GM23338 (cell line): ENCODE measurements around the gene RNF225. TPM values are rescaled to one million over a fixed set of nuclear protein-coding genes. Genes with fewer than 3 reads are reported as not detected.
A peak's percentile ranks its signal among the peaks of the same experiment; 100 is the strongest.

Experiments
- CTCF ChIP-seq, 2 experiments: fragments of 200-600 bp in 1 of 2; sonication (generic) in 1 of 2; conservative IDR thresholded peaks; 2 replicates each; pipeline versions ENCODE4 v1.5.1 to v1.6.1; 2016 to 2017; ENCODE audit warnings: antibody characterized with exemption in 2 of 2, low read depth in 2 of 2, mild to moderate bottlenecking in 2 of 2, moderate library complexity in 1 of 2
- EZH2 ChIP-seq: fragments of 200-600 bp; sonication (generic); IDR thresholded peaks from one replicate; pipeline ENCODE4 v1.8.0; 2017; ENCODE audit warnings: antibody characterized with exemption, mild to moderate bottlenecking, low read depth; ENCODE audit not compliant: unreplicated experiment
- EZH2phosphoT487 ChIP-seq: fragments of 200-600 bp; sonication (generic); IDR thresholded peaks from one replicate; pipeline ENCODE4 v1.8.1; 2018; ENCODE audit warnings: antibody characterized with exemption; ENCODE audit not compliant: unreplicated experiment
- NANOG ChIP-seq: IDR thresholded peaks from 2 replicates; pipeline ENCODE4 v1.6.1; 2016; ENCODE audit warnings: antibody characterized with exemption, borderline replicate concordance
- ZNF114 ChIP-seq: fragments of 250-450 bp; sonication (Bioruptor Pico); IDR thresholded peaks from 2 replicates; pipeline ENCODE4 v1.5.0; 2020; ENCODE audit warnings: mild to moderate bottlenecking, moderate library complexity
- ZNF462 ChIP-seq: fragments of 250-450 bp; sonication (Bioruptor Pico); IDR thresholded peaks from 2 replicates; pipeline ENCODE4 v1.5.0; 2020; ENCODE audit warnings: mild to moderate bottlenecking, moderate library complexity
- polyA plus RNA-seq: library from polyadenylated mRNA; unstranded; fragments of >200 nt; fragmentation: Nextera tagmentation; extraction: Ambion mirVana; gene quantifications from 2 replicates; pipeline ENCODE4 v1.2.1, GENCODE V29; 2016
- total RNA-seq: library from RNA; depleted of rRNA; stranded (reverse); fragments of >200 nt; shearing (Covaris generic); gene quantifications from 2 replicates; pipeline ENCODE4 v1.2.3, GENCODE V29; 2014

Gene RNF225
- total and polyA plus RNA-seq, 2 experiments from 2014 or later = 0.87 TPM; not detected in 1

GRCh38 chr19:58408152-58409009, 12.9 kb downstream of the RNF225 start, which contains the start of gene ZNF584 (continued):
- TF ChIP-seq EZH2 (no peak), ZNF114 (CRISPR knock-in tag) (no peak), CTCF (conservative IDR thresholded peaks at IDR 0.05; ENCODE audit: low read depth in 2 of 2) (no peak), ZNF462 (CRISPR knock-in tag) (no peak), NANOG (peak; percentile 71), EZH2phosphoT487 (no peak)
